Frontal cortex (tissue), 4 donors: ENCODE measurements around the gene NACAD. TPM values are rescaled to one million over a fixed set of nuclear protein-coding genes. Genes with fewer than 3 reads are reported as not detected.
A peak's percentile ranks its signal among the peaks of the same experiment; 100 is the strongest.
"Not testable (repeated sequence)": the region's sequence is repeated elsewhere in the genome, so short reads cannot be mapped to it uniquely, and the experiment has no call there.

Experiments used
- DNase-seq, 2 donors: peaks; one replicate each; pipeline ENCODE4 v3.0.0; 2012; ENCODE audit warnings: low spot score in 2 of 2
- FAIRE-seq: peaks from 2 replicates; lab custom pipeline; 2012; peaks lifted over from hg19 to GRCh38; lab: Jason Lieb, UNC
- total RNA-seq: library from RNA; depleted of rRNA; stranded (reverse); fragments of >200 nt; gene quantifications from one replicate; pipeline ENCODE4 v1.2.3, GENCODE V29; 2014
- donor health status: control.
- donor health status: control.
- donor health status: control.

The NACAD gene
- total RNA-seq, 1 donor from 2014 or later = 4.9 TPM

DNA sequence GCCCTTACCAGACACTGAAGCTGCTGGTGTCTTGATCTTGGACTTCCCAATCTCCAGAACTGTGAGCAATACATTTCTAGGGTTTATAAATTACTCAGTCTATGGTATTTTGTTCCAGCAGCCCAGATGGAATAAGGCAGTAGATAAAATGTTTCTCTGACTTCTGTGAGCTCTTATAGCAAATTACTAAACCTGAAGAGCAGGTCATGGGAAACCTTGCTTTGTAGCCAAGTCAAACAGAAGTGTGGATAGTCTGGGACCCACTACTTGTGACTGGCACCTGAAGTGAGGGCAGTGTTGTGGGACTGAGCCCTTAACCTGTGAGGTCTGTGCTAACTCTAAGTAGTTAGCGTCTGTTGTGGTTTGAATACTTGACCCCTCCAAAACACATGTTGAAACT, 27.3 kb upstream of the NACAD start:
- no peak for DNase-seq
- no peak for FAIRE-seq

DNA sequence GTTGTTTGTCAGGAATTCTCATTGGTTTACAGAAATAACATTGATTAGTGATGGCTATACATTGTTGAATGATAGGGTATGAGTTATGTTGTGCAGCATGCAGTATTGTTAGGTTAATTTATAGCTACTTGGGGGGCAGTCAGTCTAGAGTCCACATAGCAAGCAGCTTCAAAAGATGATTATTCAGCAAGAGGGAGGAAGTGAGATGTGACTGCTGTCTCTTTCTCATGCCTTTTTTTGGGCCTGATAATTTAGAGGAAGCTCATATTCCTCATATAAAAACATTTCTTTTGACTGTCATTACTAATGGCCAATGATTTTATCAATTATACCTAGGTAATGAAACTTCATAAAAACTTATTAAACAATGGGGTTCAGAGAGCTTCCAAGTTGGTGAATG, 26.2 kb upstream of the NACAD start:
- DNase-seq (no peak), FAIRE-seq (no peak)

DNA sequence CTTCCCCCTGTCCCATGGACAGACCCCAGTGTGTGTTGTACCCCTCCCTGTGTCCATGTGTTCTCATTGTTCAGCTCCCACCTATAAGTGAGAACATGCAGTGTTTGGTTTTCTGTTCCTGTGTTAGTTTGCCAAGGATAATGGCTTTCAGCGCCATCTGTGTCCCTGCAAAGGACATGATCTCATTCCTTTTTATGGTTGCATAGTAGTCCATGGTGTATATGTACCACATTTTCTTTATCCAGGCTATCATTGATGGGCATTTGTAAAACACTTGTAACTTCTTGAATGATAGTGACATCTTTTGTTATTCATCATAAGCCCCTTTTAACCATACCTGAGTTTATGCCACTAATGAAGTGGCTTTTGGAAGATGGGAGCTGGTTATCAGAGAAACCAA, 25.5 kb upstream of the NACAD start:
- DNase-seq, FAIRE-seq: not testable (repeated sequence)

DNA sequence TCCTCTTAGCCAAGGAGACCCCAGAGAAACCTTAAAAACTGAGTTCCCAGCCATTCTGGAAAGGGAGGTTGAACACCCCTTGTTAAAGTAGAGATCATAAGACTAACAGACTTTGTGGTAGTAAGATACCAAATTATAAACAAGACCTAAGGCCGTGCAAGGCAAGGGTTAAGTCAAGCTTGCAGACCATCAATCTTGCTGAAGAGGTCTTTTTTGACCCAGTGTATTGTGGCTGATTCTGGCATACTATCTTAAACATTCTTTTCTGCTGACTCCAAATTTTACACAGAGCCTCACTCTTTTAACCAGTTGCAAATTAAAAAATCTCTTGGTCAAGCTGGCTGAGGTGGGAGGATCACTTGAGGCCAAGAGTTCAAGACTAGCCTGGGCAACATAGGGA, 23.9 kb upstream of the NACAD start:
- DNase-seq (no peak), FAIRE-seq (no peak)

- FAIRE-seq (no peak), DNase-seq (peak; percentile 84 to 89)
Measured at GRCh38 chr7:45111298-45112223, 22.8 kb upstream of the NACAD start, which contains the start of gene TBRG4. Gene TBRG4, minus strand, starts transcription at chr7:45111697. Its CDS starts 2,460 bp downstream, at chr7:45109237.

DNA sequence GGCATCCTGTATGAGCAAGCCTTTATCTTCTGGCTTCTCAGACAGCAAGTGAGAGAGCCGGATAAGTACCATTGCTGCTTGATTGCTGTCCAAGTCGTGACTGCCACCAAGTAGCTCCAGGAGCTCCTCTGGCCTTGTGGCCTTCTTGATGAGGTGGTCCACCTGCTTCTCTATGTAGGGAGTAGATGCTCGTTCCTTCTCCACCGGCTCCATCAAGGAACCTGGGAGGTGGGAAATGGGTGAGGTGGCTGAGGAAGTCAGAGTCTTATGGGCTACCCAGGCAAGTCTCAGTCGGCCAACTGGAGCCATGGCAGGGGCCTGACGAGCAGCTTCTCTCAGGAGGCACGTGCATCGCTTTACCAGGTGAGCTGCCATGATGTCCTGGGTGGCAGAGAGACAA, 20.1 kb upstream of the NACAD start:
- no peak for FAIRE-seq
- no peak for DNase-seq

GRCh38 chr7:45107356-45107755, 18.6 kb upstream of the NACAD start:
- DNase-seq (no peak), FAIRE-seq (no peak)

- FAIRE-seq = no peak
- DNase-seq = no peak
Measured at GRCh38 chr7:45106820-45107219, 18.1 kb upstream of the NACAD start.

GRCh38 chr7:45105588-45106188, 16.9 kb upstream of the NACAD start:
- no peak for DNase-seq

DNA sequence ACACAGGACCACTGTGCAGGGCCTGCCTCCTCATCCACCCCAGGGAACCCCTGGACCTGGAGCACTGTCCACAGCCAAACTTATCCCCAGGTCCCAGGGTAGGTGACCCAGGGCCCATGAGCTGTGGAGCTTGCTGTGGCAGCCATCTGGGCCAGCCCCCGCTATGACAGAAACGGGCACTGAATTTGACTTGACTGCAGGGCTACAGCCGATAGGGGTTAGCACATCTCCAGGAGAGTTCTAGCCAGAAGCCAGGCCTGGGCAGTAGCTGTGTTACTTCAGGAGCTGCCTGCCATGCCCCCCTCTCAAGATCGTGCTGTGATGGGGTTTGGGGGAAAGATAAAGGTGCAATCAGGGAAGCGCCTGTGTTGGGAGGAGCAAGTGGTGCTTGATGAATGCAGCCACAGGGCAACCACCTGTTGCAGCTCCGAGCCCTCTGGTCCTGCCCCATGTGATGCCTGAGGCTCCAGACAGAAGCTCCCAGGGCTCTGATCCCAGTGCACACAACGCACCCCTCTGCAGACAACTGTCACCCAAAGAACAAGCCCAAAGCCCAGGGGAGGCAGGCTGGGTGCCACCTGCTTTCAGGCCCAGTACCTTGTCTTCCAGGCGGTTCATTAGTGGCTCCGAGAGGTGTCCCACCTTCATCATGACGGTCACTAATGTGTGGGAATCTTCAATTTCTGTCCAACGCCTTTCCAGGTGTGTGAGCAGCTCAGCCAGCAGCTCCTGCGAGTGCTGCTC, 16.2 kb upstream of the NACAD start:
- FAIRE-seq (no peak), DNase-seq (no peak)

More at GRCh38 chr7:45105588-45106188, 16.9 kb upstream of the NACAD start:
- no peak for FAIRE-seq

- DNase-seq = no peak
- FAIRE-seq = no peak
Measured at GRCh38 chr7:45103958-45104843, 15.4 kb upstream of the NACAD start.

DNA sequence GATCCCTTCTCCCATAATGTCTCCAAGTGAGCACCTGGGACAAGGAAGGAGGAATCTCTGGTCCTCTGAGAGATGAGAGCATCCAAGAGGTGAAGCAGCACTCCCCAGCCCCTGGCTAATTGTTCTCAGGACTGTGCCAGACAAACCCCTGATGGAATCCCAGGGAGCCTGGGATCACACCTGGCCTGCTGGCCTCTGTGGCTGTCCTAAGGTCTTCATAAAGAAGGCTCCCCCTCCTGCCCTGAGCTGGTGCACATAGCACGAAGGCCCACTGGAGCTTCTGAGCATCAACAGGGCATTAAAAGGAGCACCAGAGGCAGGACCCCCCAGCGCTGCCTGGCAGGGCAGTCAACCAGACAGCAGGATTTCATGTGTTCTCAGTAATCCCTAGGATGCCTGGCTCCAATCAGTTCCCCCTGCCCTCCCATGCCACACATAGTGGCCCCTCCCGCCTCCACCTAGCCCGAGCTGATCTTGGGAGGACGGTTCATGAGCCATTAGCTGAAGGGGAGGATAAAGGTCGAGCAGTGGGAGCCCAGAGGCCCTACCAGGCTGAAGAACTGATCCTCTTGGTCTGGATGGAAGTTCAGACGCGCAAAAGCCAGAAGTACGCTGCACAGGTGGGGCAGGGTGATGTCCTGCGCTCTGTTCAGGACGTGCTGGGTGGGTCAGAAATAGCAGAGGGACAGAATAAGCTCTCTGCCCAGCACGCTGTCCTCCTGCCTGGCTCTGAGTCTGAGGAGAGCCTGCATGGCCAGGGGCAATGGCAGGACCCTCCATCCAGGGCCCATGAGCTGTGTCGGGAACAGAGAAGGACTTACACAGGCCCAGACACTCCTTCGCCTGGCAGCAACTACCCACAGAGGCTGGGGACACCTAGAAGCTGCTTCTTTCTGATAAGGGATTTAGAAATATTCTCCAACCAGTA, 14.3 kb upstream of the NACAD start:
- DNase-seq = no peak
- no peak for FAIRE-seq

- FAIRE-seq (no peak), DNase-seq (no peak)
Measured at GRCh38 chr7:45101748-45102147, 13.0 kb upstream of the NACAD start.

DNA sequence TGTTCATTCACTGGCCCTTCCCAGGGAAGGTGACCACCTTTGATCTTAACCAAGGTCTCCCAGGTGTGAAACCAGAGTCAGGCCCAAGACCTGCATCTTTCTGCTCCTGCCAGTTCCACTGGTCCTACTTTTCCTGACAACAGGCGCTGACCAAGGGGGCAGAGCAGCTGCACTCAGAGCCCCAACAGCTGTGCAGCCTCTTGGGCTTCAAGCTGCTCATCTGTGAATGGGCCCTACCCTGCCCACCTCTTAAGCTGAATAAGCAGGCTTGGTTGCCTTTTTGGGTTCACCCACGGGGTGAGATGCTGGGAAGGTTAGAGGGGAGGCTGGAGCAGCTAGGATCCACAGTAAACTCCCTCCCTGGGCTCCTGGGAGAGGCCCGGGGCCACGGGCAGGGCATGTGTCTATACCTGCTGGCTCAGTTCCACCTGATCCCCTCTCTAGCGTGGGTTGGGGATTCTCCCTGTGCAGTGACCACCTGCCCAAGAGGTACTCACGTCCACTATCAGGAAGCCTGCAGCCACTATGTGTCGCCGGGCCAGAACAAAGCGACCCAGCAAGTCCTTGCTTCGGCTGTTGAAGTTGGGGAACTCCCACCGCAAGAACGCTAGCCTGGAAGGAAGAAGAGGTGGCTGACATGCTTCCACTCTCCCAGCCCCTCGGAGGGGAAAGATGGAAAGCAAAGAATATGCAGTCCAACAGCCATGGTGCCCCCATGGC, 12.2 kb upstream of the NACAD start:
- DNase-seq = no peak
- no peak for FAIRE-seq

DNA sequence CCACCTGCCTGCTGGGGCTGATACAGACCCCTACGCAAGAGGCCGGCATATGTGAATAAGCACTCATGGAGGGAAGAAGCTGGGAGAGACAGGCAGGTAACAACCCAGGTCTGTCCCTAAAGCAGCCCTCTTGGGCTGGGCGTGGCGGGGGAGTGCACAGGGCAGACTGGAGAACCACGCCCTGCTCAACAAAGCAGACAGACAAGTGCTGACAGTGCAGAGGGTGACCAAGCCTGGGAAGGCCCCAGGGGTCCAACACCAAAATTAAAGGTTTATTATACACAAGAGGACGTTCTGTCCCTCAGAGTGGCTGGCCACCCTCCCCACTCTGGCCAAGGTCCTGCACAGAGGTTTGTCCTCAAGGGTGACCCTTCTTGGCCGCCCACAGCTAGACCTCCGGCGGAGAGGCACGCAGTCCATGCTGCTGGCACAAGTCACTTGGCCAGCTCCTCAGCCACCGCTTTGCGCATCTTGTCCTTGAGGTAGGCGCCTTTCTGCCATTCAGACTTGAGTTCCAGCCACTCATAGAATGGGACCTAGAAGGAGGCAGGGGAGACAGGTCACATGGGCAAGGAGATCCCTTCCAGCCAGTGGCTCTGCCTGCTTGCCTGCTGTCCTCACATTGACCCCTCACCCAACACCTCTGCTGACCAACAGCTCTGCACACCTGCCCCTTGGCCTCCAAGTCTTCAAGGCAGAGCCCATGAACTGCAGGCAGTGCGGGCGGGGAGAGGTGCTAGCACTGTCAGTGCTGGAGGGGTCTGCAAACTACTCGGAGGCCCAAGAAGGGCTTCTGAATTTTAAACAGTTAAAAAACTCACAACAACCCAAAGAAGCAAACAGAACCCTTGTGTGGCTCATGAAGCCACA, 11.4 kb upstream of the NACAD start:
- DNase-seq (no peak), FAIRE-seq (no peak)

- DNase-seq (no peak), FAIRE-seq (no peak)
Measured at GRCh38 chr7:45098983-45099839, 10.4 kb upstream of the NACAD start.
